Renal pelvis (tissue), 4 donors: ENCODE data around the gene SCN8A. TPM values are rescaled to one million over a fixed set of nuclear protein-coding genes. Genes with fewer than 3 reads are reported as not detected.
A peak's percentile ranks its signal among the peaks of the same experiment; 100 is the strongest.

Experiments
- DNase-seq: peaks from one replicate; pipeline ENCODE4 v3.0.0-alpha.2; 2013
- polyA plus RNA-seq, 3 donors: library from polyadenylated mRNA; unstranded; fragments of 120-200 nt; gene quantifications; one replicate each; pipeline ENCODE4 v1.2.1, GENCODE V29; 2013; ENCODE audit not compliant: insufficient read length in 3 of 3

Gene SCN8A
- polyA plus RNA-seq, 3 donors: 1.6 to 2.6 (median 2.5) TPM

DNA sequence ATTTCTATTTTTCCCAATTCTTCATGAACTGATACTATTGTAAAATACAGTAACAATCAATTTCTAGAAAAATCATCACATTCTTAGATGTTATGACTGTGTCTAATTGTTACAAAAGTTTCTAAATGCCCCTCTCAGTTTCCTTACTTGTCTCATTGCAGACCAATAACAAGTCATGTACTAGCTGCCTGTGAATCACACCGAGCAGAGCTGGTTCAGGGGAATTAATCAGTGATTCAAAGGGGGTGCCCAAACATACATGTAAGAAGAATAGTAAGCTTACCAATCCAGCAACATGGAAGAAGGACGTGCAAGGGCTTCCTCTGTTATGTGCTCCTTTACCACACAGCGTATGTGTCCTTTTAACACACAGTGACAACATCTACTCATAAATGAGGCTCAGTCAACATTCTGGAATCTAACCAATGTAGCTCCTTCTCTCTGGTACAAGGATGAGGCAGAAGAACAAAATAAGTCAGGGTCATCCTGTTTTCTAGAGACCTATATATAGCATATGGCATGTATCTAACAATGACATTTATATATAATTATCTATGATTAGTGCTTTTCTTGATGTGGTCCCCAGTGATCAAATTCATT lies 126.4 kb downstream of the SCN8A start:
- DNase-seq: no peak

- peak; percentile 39 for DNase-seq
These were observed 130.4 kb downstream of the SCN8A start for GRCh38 chr12:51721282-51721940.

GRCh38 chr12:51722431-51722830 lies 131.4 kb downstream of the SCN8A start:
- DNase-seq: no peak

- no peak for DNase-seq
These were observed 135.1 kb downstream of the SCN8A start for GRCh38 chr12:51726161-51726560.

- no peak for DNase-seq
These were observed 135.9 kb downstream of the SCN8A start for GRCh38 chr12:51726931-51727330.

DNA sequence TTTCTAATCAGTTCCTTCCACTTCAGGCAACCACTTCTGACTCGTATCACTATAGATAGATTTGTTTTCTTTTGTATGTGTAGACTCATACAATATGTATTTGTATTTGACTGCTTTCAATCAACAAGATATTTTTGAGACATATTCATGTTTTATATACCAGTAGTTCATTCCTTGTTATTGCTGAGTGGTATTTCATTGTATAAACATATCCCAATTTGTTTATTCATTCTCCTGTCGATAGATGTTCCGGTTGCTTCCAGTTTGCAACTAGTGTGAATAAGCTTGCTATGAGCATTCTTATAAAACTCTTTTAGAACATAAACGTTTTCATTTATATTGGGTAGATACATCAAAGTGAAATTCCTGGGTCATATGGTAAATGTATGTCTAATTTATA lies 138.3 kb downstream of the SCN8A start:
- no peak for DNase-seq

DNA sequence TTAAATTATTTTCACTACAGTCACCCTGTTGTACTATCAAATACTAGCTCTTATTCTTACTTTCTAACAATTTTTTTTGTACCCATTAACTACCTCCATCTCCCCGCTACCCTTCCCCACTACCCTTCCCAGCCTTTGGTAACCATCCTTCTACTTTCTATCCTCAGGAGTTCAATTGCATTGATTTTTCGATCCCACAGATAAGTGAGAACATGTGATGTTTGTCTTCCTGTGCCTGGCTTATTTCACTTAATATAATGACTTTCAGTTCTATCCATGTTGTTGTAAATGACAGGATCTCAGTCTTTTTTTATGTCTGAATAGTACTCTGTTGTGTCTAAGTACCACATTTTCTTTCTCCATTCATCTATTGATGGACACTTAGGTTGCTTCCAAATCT lies 139.7 kb downstream of the SCN8A start:
- no peak for DNase-seq

DNA sequence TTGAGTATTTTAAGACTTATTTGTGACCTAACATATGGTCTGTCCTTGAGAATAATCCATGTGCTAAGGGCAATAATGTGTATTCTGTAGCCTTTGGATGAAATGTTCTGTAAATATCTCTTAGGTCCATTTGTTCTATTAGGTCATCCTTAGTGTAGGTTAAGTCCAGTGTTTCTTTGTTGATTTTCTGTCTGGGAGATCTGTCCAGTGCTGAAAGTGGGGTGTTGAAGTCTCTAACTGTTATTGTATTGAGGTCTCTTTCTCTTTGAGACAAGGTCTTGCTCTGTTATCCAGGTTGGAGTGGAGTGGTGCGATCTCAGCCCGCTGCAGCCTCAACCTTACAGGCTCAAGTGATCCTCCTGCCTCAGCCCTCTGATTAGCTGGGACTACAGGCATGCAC lies 149.5 kb downstream of the SCN8A start:
- no peak for DNase-seq

GRCh38 chr12:51744235-51744634 lies 153.2 kb downstream of the SCN8A start:
- DNase-seq: no peak

GRCh38 chr12:51744957-51745356 lies 153.9 kb downstream of the SCN8A start:
- no peak for DNase-seq

GRCh38 chr12:51746416-51746815 lies 155.4 kb downstream of the SCN8A start:
- DNase-seq: peak; percentile 16

- DNase-seq: no peak
These were observed 157.2 kb downstream of the SCN8A start for GRCh38 chr12:51748235-51748634.

DNA sequence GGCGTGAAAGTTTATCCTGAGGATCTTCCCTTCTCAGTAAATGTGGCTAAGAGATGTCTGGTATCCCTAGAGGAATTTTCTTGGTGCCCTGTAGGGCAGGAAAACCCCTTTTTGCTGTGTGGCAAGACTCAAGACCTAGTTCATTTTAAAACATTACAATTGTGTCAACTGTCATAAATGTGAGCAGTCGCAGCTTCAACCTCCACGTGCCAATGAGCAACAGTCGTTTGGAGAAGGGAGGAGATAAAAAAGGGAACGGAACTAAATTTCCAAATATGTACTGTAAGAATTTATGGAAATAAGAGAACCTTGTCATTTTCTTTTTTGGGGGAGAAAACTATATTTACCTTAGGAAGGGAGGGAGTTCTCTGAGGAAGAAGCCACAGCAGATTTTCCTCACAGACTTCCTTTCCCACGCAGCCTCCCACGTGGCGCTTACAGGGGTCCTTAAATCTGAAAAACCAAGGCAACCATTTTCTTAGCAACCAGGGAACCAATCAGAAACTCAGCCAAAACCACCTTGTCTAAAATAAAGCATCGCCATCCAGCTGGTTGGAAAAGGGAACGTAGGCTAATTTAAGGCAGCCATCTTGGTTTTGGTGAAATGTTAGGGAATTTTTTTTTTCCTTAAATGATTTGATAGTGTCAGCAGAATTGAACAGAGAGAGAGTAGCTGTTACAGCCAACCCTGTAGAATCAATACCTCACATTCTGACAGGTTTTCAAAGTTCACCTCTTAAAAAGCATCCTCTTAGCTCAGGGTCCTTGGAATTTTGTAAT lies 158.4 kb downstream of the SCN8A start:
- no peak for DNase-seq

DNA sequence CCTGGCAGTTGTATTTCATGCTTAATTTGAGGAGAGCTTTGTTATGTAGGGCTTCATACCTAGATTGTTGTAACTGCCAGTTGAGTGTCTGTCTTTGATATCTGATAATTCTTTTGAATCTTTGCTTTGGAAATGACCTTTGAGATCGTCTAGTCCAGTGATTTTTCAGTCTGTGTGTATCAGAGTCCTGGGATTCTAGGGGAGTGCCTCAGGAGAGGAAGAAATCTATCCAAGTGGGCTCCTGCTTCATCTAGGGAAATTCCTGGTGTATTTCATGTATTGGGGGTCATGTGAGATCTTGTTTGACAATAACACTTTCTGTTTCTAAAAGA lies 158.9 kb downstream of the SCN8A start:
- DNase-seq: no peak

DNA sequence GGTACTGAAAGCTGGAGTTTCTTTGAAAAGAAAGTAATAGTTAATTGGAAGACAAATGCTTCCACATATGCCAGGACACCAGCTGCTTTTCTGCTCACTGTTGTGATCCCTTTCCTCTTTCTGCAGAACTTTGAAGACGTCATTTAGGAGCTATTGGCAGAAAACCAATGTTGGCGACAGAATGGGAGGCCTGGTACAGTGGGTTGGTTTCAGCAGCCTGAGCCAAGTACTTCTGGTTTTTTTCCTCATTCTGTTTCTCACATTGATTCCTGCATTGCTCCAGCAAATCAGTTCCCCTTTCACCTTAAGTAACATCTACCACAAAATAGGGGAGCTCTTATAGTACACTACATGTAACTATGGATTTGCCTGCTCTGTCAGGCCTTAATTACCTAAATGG lies 160.6 kb downstream of the SCN8A start:
- no peak for DNase-seq

- peak; percentile 73 for DNase-seq
These were observed 161.3 kb downstream of the SCN8A start for GRCh38 chr12:51752234-51752889.

DNA sequence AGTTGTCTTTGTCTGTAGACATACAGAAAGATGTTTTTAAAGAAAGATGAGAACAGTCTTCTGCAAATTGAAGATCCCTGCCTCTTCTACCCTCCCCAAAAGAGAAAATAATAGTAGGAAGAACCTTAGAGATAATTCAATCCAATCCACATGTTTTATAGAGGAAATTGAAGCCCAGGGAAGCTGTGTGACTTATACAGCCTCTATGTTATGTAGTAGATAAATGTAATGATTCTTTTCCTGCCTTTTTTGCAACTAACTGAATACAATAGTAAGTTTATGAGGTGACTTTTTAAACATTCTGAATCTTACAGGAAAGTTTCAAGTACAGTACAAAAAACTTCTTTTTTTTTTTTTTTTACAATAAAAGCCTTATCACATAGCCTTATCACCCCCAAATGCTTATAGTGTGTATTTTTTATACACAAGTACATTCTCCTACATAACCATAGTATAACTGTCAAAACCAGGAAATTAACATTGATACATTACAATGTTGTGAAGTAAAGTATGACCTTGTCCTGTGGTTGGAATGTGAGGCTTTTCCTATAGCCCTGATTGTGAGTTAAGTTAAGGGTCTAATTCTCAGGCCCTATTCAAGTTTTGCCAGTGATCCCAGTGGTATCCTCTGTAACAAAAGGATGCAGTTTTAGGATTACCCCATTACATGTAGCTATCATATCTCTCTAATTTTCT lies 163.1 kb downstream of the SCN8A start:
- peak; percentile 44 for DNase-seq

GRCh38 chr12:51755251-51755650 lies 164.2 kb downstream of the SCN8A start:
- no peak for DNase-seq

DNA sequence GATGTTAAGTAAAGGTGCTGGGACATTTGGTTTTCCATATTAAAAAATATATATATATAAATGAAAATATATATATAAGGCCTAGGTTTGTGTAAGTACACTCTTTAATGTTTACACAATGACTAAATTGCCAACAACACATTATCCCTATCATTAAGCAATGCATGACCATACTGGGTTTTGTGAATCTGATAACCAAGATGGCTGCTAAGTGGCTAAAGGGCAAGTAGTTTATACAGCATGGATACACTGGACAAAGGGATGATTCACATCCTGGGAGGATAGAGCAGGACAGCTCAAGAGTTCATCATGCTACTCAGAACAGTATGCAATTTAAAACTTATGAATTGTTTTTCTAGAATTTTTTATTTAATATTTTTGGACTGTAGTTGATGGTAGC lies 168.1 kb downstream of the SCN8A start:
- DNase-seq: no peak

GRCh38 chr12:51759695-51760094 lies 168.7 kb downstream of the SCN8A start:
- DNase-seq: no peak

- DNase-seq: no peak
These were observed 169.2 kb downstream of the SCN8A start for GRCh38 chr12:51760231-51760630.

DNA sequence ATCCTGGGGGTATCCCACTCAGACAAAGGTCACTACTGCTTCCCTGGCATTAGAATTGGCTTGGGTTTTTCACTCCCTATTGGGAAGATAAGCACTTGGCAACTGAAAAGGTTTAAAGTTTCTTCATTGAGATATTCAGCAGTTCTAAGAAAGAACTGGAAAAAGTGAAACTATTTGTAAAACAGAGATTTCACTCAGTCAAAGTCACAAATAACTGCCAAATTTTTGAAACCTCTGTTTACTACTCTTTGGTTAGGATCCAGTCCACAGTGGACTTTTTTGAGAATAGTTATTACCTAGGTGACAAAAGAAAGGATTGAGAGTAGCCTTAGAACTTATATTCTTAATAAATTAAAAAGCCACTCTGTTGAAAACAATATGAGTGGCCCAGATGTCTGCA lies 172.7 kb downstream of the SCN8A start:
- no peak for DNase-seq
